HCT116 (cell line): ENCODE measurements around the gene PIK3CB. TPM values are rescaled to one million over a fixed set of nuclear protein-coding genes. Genes with fewer than 3 reads are reported as not detected.

Experiments used
- ATAC-seq: fragments of 200-7000 bp; cut with Tn5 transposase; 2 replicates; pipeline ENCODE4 v1.9.1; 2020; ENCODE audit warnings: mild to moderate bottlenecking, moderate library complexity
- BruUV-seq: library from RNA; stranded (reverse); fragments of 400-500 nt; replicated peaks from 2 replicates; lab custom pipeline; 2021; lab: Mats Ljungman, UMichigan
- CTCF ChIA-PET: fragments of 300-600 bp; sonication (Branson Sonifier 250); formaldehyde crosslinking; loops from one replicate; lab custom pipeline; 2021; ENCODE audit warnings: antibody characterized with exemption; lab: Charles Lee
- POLR2A ChIA-PET: fragments of 300-600, 350-600 bp; sonication (Branson Sonifier 250); formaldehyde crosslinking; loops from one replicate; lab custom pipeline; 2021; ENCODE audit warnings: antibody characterized with exemption; lab: Charles Lee
- RAD21 ChIA-PET, 2 experiments: fragments of 300-600 bp; sonication (Branson Sonifier 250); formaldehyde crosslinking; loops; one replicate each; lab custom pipeline; 2023; ENCODE audit warnings: low total read pairs in 2 of 2; ENCODE audit not compliant: uncharacterized antibody in 2 of 2, unreplicated experiment in 2 of 2, low non-redundant PET in 1 of 2; lab: Charles Lee
- DNase-seq: peaks from one replicate; pipeline ENCODE4 v3.0.0-alpha.2; 2010; ENCODE audit warnings: low read depth, low spot score
- H2AFZ ChIP-seq: fragments of 200-600 bp; shearing (Covaris generic), sonication (generic); 2 replicates; pipeline ENCODE4 v1.6.1; 2017; ENCODE audit warnings: low read depth, mixed run types, mixed read lengths, antibody characterized with exemption, low read length; ENCODE audit not compliant: poor library complexity, severe bottlenecking
- H3K27ac ChIP-seq: 2 replicates; pipeline ENCODE4 v1.5.1; 2012; ENCODE audit warnings: low read depth, low read length
- H3K27me3 ChIP-seq: fragments of 200-600 bp; sonication (generic); 2 replicates; pipeline ENCODE4 v1.6.1; 2016; ENCODE audit warnings: mixed run types, low read length, mixed read lengths; ENCODE audit not compliant: insufficient read depth
- H3K36me3 ChIP-seq, 2 experiments: fragments of 200-500 bp in 1 of 2; fragments of 200-600 bp in 1 of 2; sonication (Bioruptor generic) in 1 of 2; sonication (generic) in 1 of 2; 2 replicates each; pipeline versions ENCODE4 v1.5.1 to v1.6.1; 2014 to 2016; ENCODE audit warnings: low read length in 2 of 2, inconsistent platforms in 1 of 2, mixed read lengths in 1 of 2, mixed run types in 1 of 2; ENCODE audit not compliant: insufficient read depth in 2 of 2, control insufficient read depth in 1 of 2
- H3K4me1 ChIP-seq, 2 experiments: fragments of 200-600 bp in 1 of 2; sonication (generic) in 1 of 2; 2 replicates each; pipeline versions ENCODE4 v1.5.1 to v1.6.1; 2012 to 2017; ENCODE audit warnings: low read length in 2 of 2, inconsistent platforms in 1 of 2, mild to moderate bottlenecking in 1 of 2, mixed read lengths in 1 of 2, mixed run types in 1 of 2, moderate library complexity in 1 of 2; ENCODE audit not compliant: insufficient read depth in 2 of 2, control insufficient read depth in 1 of 2
- H3K4me2 ChIP-seq: fragments of 200-600 bp; sonication (generic); 2 replicates; pipeline ENCODE4 v1.6.1; 2017; ENCODE audit warnings: mixed run types, low read length, mixed read lengths
- H3K4me3 ChIP-seq, 2 experiments: fragments of 200-600 bp in 1 of 2; sonication (generic) in 1 of 2; replicated peaks in 1 of 2; 2 replicates each; pipeline ENCODE4 v1.5.1; 2011 to 2016; ENCODE audit warnings: low read length in 2 of 2, control low read depth in 1 of 2, low read depth in 1 of 2, mild to moderate bottlenecking in 1 of 2, mixed read lengths in 1 of 2, mixed run types in 1 of 2
- H3K79me2 ChIP-seq: fragments of 200-600 bp; sonication (generic); 2 replicates; pipeline ENCODE4 v1.6.1; 2017; ENCODE audit warnings: mild to moderate bottlenecking, mixed run types, low read length, moderate library complexity, mixed read lengths; ENCODE audit not compliant: insufficient read depth
- H3K9ac ChIP-seq: fragments of 200-600 bp; sonication (generic); 2 replicates; pipeline ENCODE4 v1.6.1; 2016; ENCODE audit warnings: low read length, mixed read lengths
- H3K9me2 ChIP-seq: fragments of 200-600 bp; sonication (generic), shearing (Covaris generic); 2 replicates; pipeline ENCODE4 v1.6.1; 2017; ENCODE audit warnings: mixed run types, mild to moderate bottlenecking, moderate library complexity; ENCODE audit not compliant: insufficient read depth
- H3K9me3 ChIP-seq, 2 experiments: fragments of 200-500 bp in 1 of 2; fragments of 200-600 bp in 1 of 2; sonication (Bioruptor generic) in 1 of 2; sonication (generic) in 1 of 2; 2 replicates each; pipeline ENCODE4 v1.6.1; 2014 to 2017; ENCODE audit warnings: low read length in 2 of 2, mixed read lengths in 2 of 2, inconsistent platforms in 1 of 2, low read depth in 1 of 2, mild to moderate bottlenecking in 1 of 2, mixed run types in 1 of 2, moderate library complexity in 1 of 2; ENCODE audit not compliant: control insufficient read depth in 1 of 2, insufficient read depth in 1 of 2
- H4K20me1 ChIP-seq: fragments of 200-600 bp; sonication (generic), shearing (Covaris generic); 2 replicates; pipeline ENCODE4 v1.6.1; 2017; ENCODE audit warnings: mixed run types, mild to moderate bottlenecking, moderate library complexity; ENCODE audit not compliant: insufficient read depth
- CBX3 ChIP-seq: IDR thresholded peaks from 2 replicates; pipeline ENCODE4 v1.6.1; 2012; ENCODE audit warnings: low read depth
- EGR1 ChIP-seq: IDR thresholded peaks from 2 replicates; pipeline ENCODE4 v1.6.1; 2012; ENCODE audit warnings: low read depth
- EZH2 ChIP-seq: fragments of 200-600 bp; sonication (generic); IDR thresholded peaks from 2 replicates; pipeline ENCODE4 v1.6.1; 2017; ENCODE audit warnings: antibody characterized with exemption, mixed run types
- JUND ChIP-seq: IDR thresholded peaks from 2 replicates; pipeline ENCODE4 v1.6.1; 2012
- POLR2AphosphoS5 ChIP-seq: IDR thresholded peaks from 2 replicates; pipeline ENCODE4 v1.6.1; 2011; ENCODE audit warnings: mild to moderate bottlenecking, low read depth, low read length, moderate library complexity
- SIN3A ChIP-seq: IDR thresholded peaks from 2 replicates; pipeline ENCODE4 v1.6.1; 2012; ENCODE audit warnings: low read depth
- SRF ChIP-seq: IDR thresholded peaks from 2 replicates; pipeline ENCODE4 v1.6.1; 2012; ENCODE audit warnings: low read depth
- ZFX ChIP-seq: fragments of 450-650 bp; IDR thresholded peaks from 2 replicates; pipeline ENCODE4 v1.6.1; 2017
- ZNF274 ChIP-seq: fragments of 200-500 bp; sonication (Bioruptor generic); IDR thresholded peaks from 2 replicates; pipeline ENCODE4 v1.6.1; 2014; ENCODE audit warnings: mild to moderate bottlenecking, low read depth, low read length, inconsistent platforms
- intact Hi-C: fragments of 100-400 bp; cut with micrococcal nuclease; formaldehyde crosslinking; loops from 2 replicates; pipeline ENCODE4 v1.10.0; 2022
- total RNA-seq: library from RNA; stranded (reverse); gene quantifications from one replicate; pipeline ENCODE4 v1.2.1, GENCODE V29; 2021; ENCODE audit not compliant: unreplicated experiment
- TF ChIP-seq, protein P1 (sequence below): IDR thresholded peaks from 2 replicates; pipeline ENCODE4 v1.6.1; 2012; ENCODE audit warnings: low read depth
- TF ChIP-seq, protein P2 (sequence below): IDR thresholded peaks from 2 replicates; pipeline ENCODE4 v1.6.1; 2011; ENCODE audit warnings: mild to moderate bottlenecking, low read length, moderate library complexity; ENCODE audit not compliant: insufficient replicate concordance; ENCODE audit errors: extremely low read depth

Gene PIK3CB
- total RNA-seq, 1 experiment from 2014 or later: 44.3 TPM

DNA sequence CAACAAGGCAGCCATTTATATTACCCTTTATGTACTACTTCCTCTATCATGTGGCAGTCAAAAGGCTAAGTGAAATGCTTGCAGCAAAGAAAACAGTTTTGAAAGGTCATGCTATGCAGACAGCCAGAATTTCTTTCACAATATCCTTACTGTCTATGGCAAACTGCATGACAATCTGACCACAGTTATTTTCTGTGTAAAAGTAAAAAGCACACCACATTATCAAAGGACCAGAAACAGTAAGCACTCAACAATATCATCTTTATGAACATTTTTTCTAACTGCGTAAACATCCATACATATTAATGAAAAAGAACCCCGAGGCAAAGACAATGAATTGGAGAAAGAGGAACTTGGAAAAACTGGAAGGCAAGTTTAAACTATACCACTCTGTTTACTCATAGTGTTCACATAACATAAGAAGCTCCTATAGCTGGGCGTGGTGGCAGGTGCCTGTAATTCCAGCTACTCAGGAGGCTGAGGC is 47.9 kb downstream of the PIK3CB start:
- no peak overlapping the region for H3K27ac ChIP-seq
- H3K9me2 ChIP-seq: no peaks in the 10 kb centered on the region
- DNase-seq: no peak
- H3K4me2 ChIP-seq: no peak overlapping the region
- ChIA-PET POLR2A (no interaction called here), CTCF (interaction anchor here (1.1 to 1.2 kb wide), 2 partner anchors 129 kb away, joined by 3 to 4 read pairs; no protein-coding TSS in a partner anchor), RAD21 (no interaction called here)
- H3K4me3 ChIP-seq: no peak overlapping the region
- no peak for ATAC-seq
- no peaks in the 10 kb centered on the region for H3K36me3 ChIP-seq
- H3K4me1 ChIP-seq: no peaks in the 10 kb centered on the region
- no peaks in the 10 kb centered on the region for H3K9me3 ChIP-seq
- no peak overlapping the region for H2AFZ ChIP-seq
- no peaks in the 10 kb centered on the region for H4K20me1 ChIP-seq
- H3K27me3 ChIP-seq: no peaks in the 10 kb centered on the region
- intact Hi-C loops: no loop called here
- no peak overlapping the region for H3K9ac ChIP-seq
- BruUV-seq: no TSS peak
- TF ChIP-seq CBX3: no peak
- TF ChIP-seq SIN3A: no peak
- TF ChIP-seq JUND: no peak
- no peak for TF ChIP-seq ZNF274
- TF ChIP-seq EZH2: no peak
- TF ChIP-seq, protein P1, sequence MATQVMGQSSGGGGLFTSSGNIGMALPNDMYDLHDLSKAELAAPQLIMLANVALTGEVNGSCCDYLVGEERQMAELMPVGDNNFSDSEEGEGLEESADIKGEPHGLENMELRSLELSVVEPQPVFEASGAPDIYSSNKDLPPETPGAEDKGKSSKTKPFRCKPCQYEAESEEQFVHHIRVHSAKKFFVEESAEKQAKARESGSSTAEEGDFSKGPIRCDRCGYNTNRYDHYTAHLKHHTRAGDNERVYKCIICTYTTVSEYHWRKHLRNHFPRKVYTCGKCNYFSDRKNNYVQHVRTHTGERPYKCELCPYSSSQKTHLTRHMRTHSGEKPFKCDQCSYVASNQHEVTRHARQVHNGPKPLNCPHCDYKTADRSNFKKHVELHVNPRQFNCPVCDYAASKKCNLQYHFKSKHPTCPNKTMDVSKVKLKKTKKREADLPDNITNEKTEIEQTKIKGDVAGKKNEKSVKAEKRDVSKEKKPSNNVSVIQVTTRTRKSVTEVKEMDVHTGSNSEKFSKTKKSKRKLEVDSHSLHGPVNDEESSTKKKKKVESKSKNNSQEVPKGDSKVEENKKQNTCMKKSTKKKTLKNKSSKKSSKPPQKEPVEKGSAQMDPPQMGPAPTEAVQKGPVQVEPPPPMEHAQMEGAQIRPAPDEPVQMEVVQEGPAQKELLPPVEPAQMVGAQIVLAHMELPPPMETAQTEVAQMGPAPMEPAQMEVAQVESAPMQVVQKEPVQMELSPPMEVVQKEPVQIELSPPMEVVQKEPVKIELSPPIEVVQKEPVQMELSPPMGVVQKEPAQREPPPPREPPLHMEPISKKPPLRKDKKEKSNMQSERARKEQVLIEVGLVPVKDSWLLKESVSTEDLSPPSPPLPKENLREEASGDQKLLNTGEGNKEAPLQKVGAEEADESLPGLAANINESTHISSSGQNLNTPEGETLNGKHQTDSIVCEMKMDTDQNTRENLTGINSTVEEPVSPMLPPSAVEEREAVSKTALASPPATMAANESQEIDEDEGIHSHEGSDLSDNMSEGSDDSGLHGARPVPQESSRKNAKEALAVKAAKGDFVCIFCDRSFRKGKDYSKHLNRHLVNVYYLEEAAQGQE: no peak
- TF ChIP-seq, protein P2, sequence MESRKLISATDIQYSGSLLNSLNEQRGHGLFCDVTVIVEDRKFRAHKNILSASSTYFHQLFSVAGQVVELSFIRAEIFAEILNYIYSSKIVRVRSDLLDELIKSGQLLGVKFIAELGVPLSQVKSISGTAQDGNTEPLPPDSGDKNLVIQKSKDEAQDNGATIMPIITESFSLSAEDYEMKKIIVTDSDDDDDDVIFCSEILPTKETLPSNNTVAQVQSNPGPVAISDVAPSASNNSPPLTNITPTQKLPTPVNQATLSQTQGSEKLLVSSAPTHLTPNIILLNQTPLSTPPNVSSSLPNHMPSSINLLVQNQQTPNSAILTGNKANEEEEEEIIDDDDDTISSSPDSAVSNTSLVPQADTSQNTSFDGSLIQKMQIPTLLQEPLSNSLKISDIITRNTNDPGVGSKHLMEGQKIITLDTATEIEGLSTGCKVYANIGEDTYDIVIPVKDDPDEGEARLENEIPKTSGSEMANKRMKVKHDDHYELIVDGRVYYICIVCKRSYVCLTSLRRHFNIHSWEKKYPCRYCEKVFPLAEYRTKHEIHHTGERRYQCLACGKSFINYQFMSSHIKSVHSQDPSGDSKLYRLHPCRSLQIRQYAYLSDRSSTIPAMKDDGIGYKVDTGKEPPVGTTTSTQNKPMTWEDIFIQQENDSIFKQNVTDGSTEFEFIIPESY: no peak
- TF ChIP-seq POLR2AphosphoS5: no peak
- no peak for TF ChIP-seq SRF
- TF ChIP-seq ZFX: no peak
- TF ChIP-seq EGR1: no peak
- peaks cover 60% of the 10 kb centered on the region for H3K79me2 ChIP-seq
